UCSD-AML1 (cell line): ENCODE measurements around the gene PCDHB11.
A peak's percentile ranks its signal among the peaks of the same experiment; 100 is the strongest.
"Not testable (repeated sequence)": the region's sequence is repeated elsewhere in the genome, so short reads cannot be mapped to it uniquely, and the experiment has no call there.

ENCODE experiments used
- DNase-seq: peaks from one replicate; lab custom pipeline; 2025; ENCODE audit not compliant: unreplicated experiment; lab: John Stamatoyannopoulos, UW

PCDHB11 gene

DNA sequence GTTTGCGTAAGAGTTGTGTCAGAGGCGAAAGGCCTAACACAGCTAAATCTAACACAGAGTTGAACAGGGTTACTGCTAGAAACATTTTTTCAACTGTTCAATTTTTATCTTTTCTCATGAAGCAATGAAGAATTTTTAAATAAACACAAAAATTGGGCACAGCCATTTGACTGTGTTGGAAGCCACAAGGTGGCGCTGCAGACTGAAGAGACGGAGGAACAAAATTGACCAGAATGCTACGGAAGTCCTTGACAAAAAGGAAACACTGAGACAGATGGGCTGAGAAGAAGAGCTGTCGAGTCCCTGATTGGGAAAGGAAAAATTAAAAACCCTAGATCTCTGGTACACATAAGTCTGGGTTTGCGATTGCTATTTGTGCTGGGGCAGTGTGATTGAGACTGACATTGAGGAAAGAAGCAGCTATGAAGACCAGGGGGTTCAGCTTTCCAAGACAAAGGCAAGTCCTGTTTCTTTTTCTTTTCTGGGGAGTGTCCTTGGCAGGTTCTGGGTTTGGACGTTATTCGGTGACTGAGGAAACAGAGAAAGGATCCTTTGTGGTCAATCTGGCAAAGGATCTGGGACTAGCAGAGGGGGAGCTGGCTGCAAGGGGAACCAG, 12.4 kb upstream of the PCDHB11 start, which contains the start of gene PCDHB9:
PCDHB9 (plus strand) TSS at position 265 of the 616 bp plus-strand sequence; CDS start at position 423, 158 bp downstream.
- peak; percentile 33 for DNase-seq

DNA sequence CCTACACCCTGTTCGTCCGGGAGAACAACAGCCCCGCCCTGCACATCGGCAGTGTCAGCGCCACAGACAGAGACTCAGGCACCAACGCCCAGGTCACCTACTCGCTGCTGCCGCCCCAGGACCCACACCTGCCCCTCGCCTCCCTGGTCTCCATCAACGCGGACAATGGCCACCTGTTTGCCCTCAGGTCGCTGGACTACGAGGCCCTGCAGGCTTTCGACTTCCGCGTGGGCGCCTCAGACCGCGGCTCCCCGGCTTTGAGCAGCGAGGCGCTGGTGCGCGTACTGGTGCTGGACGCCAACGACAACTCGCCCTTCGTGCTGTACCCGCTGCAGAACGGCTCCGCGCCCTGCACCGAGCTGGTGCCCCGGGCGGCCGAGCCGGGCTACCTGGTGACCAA, 10.7 kb upstream of the PCDHB11 start:
- not testable (repeated sequence) for DNase-seq

GRCh38 chr5:141189131-141189530, 10.3 kb upstream of the PCDHB11 start:
- not testable (repeated sequence) for DNase-seq

GRCh38 chr5:141192110-141192725, 7.2 kb upstream of the PCDHB11 start, which contains the start of gene PCDHB10:
PCDHB10 (plus strand) TSS chr5:141192353; CDS start chr5:141192553, 200 bp downstream.
- peak; percentile 41 for DNase-seq

DNA sequence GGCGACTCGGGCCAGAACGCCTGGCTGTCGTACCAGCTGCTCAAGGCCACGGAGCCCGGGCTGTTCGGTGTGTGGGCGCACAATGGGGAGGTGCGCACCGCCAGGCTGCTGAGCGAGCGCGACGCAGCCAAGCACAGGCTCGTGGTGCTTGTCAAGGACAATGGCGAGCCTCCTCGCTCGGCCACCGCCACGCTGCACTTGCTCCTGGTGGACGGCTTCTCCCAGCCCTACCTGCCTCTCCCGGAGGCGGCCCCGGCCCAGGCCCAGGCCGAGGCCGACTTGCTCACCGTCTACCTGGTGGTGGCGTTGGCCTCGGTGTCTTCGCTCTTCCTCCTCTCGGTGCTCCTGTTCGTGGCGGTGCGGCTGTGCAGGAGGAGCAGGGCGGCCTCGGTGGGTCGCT, 5.1 kb upstream of the PCDHB11 start:
- DNase-seq: not testable (repeated sequence)

DNA sequence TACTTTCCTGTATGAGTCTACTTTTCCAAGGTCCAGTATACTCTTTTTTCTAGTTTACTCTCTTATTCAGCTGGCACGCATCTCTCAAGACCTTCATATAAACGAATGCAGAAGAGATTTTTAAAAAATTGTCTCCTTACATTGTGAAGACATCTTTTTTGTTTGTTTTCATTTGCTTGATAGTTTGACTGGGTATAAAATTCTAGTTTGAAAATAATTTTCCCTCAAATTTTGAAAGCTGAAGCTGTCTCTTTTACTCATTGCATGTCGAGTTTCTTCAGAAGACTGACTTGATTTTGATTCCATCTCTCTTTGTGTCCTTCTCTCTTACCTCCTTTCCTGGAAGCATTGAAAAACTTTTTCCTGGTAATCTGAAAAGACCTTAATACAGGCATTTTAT, 3.1 kb upstream of the PCDHB11 start:
- DNase-seq: no peak

GRCh38 chr5:141201126-141201525, 1.7 kb downstream of the PCDHB11 start:
- DNase-seq: not testable (repeated sequence)

DNA sequence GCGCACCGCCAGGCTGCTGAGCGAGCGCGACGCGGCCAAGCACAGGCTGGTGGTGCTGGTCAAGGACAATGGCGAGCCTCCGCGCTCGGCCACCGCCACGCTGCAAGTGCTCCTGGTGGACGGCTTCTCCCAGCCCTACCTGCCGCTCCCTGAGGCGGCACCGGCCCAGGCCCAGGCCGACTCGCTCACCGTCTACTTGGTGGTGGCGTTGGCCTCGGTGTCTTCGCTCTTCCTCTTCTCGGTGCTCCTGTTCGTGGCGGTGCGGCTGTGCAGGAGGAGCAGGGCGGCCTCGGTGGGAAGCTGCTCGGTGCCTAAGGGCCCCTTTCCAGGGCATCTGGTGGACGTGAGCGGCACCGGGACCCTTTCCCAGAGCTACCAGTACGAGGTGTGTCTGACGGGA, 2.2 kb downstream of the PCDHB11 start:
- DNase-seq: not testable (repeated sequence)

DNA sequence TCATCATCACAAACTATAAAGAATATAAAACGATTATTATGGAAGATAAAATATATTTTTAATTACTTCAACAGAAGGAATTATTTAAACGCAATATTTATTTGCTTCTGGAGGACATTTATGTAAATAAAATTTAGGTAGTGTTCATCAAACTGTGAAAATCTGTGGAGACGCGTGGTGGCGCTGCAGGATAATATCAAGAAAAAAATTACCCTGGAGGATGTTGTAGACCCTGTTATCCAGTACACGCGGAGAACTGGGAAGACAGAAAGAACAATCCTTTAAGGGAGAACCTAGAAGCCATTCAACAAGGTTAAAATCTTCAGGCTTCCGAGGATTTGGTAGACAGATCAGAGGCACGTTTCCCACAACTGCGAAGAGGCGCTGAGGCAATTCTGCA, 9.1 kb downstream of the PCDHB11 start, which contains the start of gene PCDHB12:
PCDHB12 (plus strand) TSS at position 242 of the 400 bp plus-strand sequence. CDS start 189 bp downstream, outside the sequence.
- DNase-seq: no peak

GRCh38 chr5:141210281-141210680, 10.9 kb downstream of the PCDHB11 start:
- not testable (repeated sequence) for DNase-seq

DNA sequence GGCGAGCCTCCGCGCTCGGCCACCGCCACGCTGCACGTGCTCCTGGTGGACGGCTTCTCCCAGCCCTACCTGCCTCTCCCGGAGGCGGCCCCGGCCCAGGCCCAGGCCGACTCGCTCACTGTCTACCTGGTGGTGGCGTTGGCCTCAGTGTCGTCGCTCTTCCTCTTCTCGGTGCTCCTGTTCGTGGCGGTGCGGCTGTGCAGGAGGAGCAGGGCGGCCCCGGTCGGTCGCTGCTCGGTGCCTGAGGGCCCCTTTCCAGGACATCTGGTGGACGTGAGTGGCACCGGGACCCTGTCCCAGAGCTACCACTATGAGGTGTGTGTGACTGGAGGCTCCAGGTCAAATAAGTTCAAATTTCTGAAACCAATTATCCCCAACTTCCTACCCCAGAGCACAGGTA, 11.4 kb downstream of the PCDHB11 start:
- not testable (repeated sequence) for DNase-seq

GRCh38 chr5:141213656-141214339, 14.4 kb downstream of the PCDHB11 start, which contains the start of gene PCDHB13:
PCDHB13 (plus strand) TSS chr5:141213919; CDS start chr5:141214124, 205 bp downstream.
- DNase-seq: peak; percentile 27

- DNase-seq: not testable (repeated sequence)
Observed at GRCh38 chr5:141214583-141214982, 15.2 kb downstream of the PCDHB11 start.

DNA sequence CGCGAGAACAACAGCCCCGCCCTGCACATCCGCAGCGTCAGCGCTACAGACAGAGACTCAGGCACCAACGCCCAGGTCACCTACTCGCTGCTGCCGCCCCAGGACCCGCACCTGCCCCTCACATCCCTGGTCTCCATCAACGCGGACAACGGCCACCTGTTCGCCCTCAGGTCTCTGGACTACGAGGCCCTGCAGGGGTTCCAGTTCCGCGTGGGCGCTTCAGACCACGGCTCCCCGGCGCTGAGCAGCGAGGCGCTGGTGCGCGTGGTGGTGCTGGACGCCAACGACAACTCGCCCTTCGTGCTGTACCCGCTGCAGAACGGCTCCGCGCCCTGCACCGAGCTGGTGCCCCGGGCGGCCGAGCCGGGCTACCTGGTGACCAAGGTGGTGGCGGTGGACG, 16.1 kb downstream of the PCDHB11 start:
- DNase-seq: not testable (repeated sequence)

- DNase-seq: not testable (repeated sequence)
Observed at GRCh38 chr5:141216035-141216434, 16.6 kb downstream of the PCDHB11 start.

GRCh38 chr5:141223112-141223783, 23.8 kb downstream of the PCDHB11 start, which contains the start of gene PCDHB14:
PCDHB14 (plus strand) TSS chr5:141223343; CDS start chr5:141223506, 163 bp downstream.
- DNase-seq: no peak

- not testable (repeated sequence) for DNase-seq
Observed at GRCh38 chr5:141224844-141225243, 25.4 kb downstream of the PCDHB11 start.

GRCh38 chr5:141225421-141225820, 26.0 kb downstream of the PCDHB11 start:
- DNase-seq: not testable (repeated sequence)

- DNase-seq: no peak
Observed at GRCh38 chr5:141234109-141234667, 34.8 kb downstream of the PCDHB11 start.

DNA sequence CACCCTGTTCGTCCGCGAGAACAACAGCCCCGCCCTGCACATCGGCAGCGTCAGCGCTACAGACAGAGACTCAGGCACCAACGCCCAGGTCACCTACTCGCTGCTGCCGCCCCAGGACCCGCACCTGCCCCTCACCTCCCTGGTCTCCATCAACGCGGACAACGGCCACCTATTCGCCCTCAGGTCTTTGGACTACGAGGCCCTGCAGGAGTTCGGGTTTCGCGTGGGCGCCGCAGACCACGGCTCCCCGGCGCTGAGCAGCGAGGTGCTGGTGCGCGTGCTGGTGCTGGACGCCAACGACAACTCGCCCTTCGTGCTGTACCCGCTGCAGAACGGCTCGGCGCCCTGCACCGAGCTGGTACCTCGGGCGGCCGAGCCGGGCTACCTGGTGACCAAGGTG, 36.5 kb downstream of the PCDHB11 start:
- not testable (repeated sequence) for DNase-seq
